VCaP (cell line): ENCODE measurements around the gene SERPINA6.
"Not testable (repeated sequence)": the region's sequence is repeated elsewhere in the genome, so short reads cannot be mapped to it uniquely, and the experiment has no call there.

Experiments used
- H3K27ac ChIP-seq: fragments of 450-650 bp; 2 replicates; pipeline ENCODE4 v1.5.1; 2017
- CTCF ChIP-seq: fragments of 450-650 bp; conservative IDR thresholded peaks from 2 replicates; pipeline ENCODE4 v1.5.1; 2017; ENCODE audit warnings: mild to moderate bottlenecking, moderate library complexity

SERPINA6 gene

GRCh38 chr14:94307410-94307992 lies 15.6 kb downstream of the SERPINA6 start:
- TF ChIP-seq CTCF = peak; percentile 50
- H3K27ac ChIP-seq = no peak overlapping the region

- no peak overlapping the region for H3K27ac ChIP-seq
- no peak for TF ChIP-seq CTCF
Observed at GRCh38 chr14:94306047-94306978, 16.8 kb downstream of the SERPINA6 start.

GRCh38 chr14:94305620-94306019 lies 17.5 kb downstream of the SERPINA6 start:
- H3K27ac ChIP-seq = no peak overlapping the region
- TF ChIP-seq CTCF = no peak

GRCh38 chr14:94304243-94304642 lies 18.9 kb downstream of the SERPINA6 start:
- no peak for TF ChIP-seq CTCF
- H3K27ac ChIP-seq = no peak overlapping the region

- TF ChIP-seq CTCF = no peak
- no peak overlapping the region for H3K27ac ChIP-seq
Observed at GRCh38 chr14:94303111-94303510, 20.0 kb downstream of the SERPINA6 start.

GRCh38 chr14:94298130-94298529 lies 25.0 kb downstream of the SERPINA6 start:
- TF ChIP-seq CTCF = no peak
- H3K27ac ChIP-seq = no peak overlapping the region

GRCh38 chr14:94296181-94296545 lies 27.0 kb downstream of the SERPINA6 start:
- H3K27ac ChIP-seq = not testable (repeated sequence)
